ENCODE data around the gene PRDM10.
"Not testable (repeated sequence)": the region's sequence is repeated elsewhere in the genome, so short reads cannot be mapped to it uniquely, and the experiment has no call there.

The PRDM10 gene

DNA sequence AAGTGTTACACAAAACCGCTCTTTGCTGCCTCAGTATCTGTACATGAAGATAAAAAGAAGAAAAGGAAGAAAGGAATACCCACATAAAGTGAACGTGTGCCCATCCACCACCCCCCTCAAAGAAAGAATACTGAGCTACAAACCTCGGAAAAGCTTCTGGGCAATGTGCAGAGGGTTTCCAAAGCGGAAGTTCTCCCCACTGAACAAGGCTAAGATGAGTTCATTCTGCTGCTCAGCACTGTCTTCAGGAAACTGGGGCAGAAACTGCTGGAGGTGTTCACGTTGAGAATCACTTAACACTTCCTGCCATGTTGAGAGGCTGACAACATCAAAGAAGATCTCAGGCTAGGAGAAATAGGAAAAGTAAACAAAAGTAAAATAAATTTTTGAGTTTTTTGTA is 114.2 kb downstream of the PRDM10 start:
- DNase-seq = peak; percentile 74

GRCh38 chr11:129885381-129885780 is 117.3 kb downstream of the PRDM10 start:
- no peak for DNase-seq

DNA sequence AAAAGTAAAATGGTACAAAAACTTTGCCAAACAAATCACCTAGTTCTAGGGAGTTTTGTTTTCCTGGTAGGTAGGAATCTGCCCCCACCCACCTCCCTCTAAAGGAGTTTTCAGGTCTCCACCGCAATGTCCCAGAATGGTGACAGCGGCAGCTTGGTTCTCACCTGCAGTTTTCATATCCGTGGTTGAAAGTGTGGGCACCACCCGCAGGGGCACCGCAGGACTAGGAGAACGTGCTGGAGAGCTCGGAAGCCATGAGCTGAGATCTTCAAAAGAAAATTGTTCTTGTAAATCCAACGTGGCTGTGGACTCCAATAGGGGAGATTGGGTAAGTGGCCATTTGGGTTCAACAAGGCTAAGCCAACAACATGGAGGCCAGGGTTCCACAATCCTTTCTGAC is 118.1 kb downstream of the PRDM10 start:
- no peak for DNase-seq

GRCh38 chr11:129881570-129882170 is 121.0 kb downstream of the PRDM10 start:
- no peak for DNase-seq

DNA sequence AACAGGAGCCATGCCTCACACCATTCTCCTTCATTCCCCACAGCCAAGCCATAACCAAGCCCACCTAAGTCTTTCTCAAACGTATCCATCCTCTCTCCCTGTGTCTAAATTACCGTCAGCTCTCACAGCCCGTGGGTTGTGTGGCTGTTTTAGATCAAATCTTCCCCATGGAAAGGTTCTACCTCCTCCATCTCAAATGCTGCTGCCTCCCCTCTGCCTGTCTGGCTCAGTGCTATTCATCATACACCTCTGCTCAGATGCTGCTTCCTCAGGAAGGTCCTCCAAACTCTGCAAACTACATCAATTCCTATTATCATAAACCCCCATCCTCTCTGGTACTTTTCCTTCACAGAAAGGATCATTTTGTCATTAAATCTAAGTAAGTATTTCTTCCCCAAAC is 122.3 kb downstream of the PRDM10 start:
- no peak for DNase-seq

DNA sequence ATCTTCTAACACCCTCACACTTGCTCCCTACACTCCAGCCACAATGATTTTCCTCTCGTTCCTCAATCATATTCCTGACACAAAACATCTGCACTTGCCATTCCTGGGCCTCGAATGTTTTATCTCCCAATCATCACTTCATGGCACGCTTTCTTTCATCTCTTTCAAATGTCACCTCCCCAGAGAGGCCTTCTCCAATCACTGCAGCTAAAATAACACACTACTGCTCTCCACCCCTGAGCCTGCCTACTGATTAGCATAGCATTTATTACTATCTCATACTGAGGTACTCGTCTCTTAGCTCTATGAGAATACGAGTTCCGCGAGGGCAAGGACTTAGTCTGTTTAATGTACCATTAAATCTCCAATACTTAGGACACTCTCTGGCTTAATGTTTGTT is 130.7 kb downstream of the PRDM10 start:
- DNase-seq = no peak

- DNase-seq = not testable (repeated sequence)
Observed at GRCh38 chr11:129868626-129869025, 134.0 kb downstream of the PRDM10 start.

GRCh38 chr11:129866311-129866710 is 136.3 kb downstream of the PRDM10 start:
- no peak for DNase-seq

GRCh38 chr11:129865701-129866100 is 136.9 kb downstream of the PRDM10 start:
- DNase-seq = no peak

- no peak for DNase-seq
Observed at GRCh38 chr11:129864811-129865210, 137.8 kb downstream of the PRDM10 start.

GRCh38 chr11:129861702-129862522 is 140.7 kb downstream of the PRDM10 start:
- no peak for DNase-seq

DNA sequence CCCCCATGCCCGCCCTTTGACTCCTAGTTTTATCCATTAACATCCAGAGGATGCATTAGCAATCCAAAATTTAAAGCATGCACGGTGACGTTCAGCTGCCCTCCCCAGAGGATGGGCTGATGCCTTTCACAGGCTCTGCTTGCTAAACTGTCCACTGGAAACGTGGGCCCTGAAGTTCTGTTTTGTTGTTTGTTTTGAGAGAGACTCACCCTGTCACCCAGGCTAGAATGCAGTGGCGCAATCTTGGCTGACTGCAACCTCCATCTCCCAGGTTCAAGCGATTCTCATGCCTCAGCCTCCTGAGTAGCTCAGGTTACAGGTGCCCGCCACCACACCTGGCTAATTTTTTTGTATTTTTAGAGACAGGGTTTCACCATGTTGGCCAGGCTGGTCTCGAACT is 146.6 kb downstream of the PRDM10 start:
- no peak for DNase-seq

DNA sequence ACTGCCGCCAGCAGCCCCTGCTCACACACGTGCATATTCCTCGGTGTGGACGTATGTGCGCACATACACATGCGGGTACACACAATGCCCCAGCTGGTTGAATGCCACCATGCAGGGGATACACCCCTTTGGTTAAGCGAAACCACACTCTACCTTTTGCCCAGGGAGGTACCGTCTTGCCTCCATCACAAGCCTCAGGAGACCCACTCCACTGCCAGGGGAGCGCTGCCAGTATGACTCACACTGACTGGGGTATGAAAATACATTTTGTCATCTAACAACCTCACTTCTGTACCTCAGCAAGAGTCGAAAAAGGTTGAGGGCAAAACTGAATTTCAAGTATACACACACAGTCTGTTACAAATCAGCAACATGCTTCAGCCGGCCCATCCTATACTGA is 147.5 kb downstream of the PRDM10 start:
- DNase-seq = no peak

DNA sequence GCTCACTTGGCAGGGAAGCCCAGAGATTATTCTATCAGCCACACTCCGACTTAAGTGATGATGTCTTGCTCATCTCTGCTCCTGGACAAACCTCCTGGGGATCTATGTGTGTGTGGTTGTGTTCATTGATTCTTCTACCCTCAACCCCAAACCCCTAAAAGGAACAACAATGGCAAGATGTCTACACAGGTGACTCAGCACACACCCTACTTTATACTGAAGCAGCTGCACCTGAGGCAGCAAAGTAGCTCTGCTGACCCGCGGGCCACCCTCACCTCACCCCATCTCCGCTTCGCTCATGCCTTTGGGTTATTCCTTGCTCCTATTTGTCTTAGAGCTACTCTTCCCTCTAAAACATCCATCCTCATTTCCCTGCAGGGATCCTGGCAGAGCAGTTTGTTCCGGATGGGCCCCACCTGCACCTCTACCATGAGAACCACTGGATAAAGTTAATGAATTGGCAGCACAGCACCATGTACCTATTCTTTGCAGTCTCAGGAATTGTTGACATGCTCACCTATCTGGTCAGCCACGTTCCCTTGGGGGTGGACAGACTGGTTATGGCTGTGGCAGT is 148.3 kb downstream of the PRDM10 start:
- DNase-seq = no peak

DNA sequence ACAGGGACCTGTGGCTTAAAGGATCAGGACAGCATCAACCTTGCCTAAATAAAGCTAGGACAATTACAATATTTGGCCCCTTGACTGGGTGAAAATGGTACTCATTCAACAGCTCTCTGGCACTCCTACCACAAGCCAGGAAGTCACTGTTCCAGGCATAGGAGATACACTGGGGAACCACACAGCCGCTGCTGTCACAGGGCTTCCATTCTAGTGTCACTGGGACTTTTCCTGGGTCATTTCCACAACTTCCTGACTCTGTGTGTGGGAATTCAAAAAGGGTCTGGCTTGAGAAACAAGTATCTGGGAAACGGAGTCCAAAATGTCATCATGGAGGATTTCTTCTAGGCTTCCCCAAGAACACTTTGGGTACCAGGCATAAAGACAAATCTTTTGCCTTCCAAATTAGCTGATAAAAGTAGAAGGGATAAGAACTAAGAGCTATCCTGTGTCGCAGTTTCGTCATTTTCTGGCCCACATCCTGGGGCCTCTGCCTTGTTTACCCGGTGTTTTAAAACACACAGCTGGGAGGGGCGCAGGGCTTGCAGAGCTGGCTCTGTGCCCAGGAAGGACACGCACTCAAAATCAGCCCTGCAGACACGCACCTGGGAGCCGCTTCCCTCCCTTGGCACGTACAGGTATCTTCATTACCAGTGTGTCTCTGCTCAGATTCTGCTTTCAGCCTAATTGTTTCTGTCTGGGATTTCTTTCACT is 149.0 kb downstream of the PRDM10 start:
- DNase-seq = no peak

DNA sequence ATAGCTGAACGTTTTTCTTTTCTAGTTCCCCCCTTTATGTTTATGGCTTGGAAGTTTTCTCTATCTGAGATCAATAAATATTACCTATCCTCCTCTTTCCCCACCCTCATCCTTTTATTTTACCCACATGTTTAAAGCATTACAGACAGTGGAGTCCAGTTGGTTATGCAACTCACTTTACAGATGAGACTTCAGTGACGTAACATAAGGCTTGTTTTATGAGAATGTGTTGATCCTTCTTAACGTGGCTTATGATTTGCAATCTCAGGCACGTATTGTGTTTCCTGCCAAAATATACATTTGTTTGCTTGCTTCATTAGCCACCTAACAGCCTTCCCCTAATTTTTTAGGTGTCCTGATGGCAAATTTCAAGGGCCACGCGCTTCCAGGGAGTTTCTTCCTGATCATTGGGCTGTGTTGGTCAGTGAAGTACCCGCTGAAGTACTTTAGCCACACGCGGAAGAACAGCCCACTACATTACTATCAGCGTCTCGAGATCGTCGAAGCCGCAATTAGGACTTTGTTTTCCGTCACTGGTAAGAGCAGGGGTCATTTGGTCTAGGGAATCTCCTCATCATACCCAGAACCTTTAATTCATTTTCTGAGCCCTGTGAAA is 150.4 kb downstream of the PRDM10 start:
- DNase-seq = no peak
